BE2C (cell line): Measurements from ENCODE around the gene ATAD3B.
"Not testable (repeated sequence)": the region's sequence is repeated elsewhere in the genome, so short reads cannot be mapped to it uniquely, and the experiment has no call there.

Experiments
- DNase-seq: peaks from one replicate; pipeline ENCODE4 v3.0.0-alpha.2; 2020
- H3K27me3 ChIP-seq: fragments of 250-450 bp; sonication (Bioruptor Pico); 2 replicates; pipeline ENCODE4 v1.5.1; 2020; ENCODE audit warnings: mild to moderate bottlenecking
- H3K36me3 ChIP-seq: fragments of 250-450 bp; sonication (Bioruptor Pico); 2 replicates; pipeline ENCODE4 v1.5.1; 2020; ENCODE audit warnings: mild to moderate bottlenecking
- H3K4me1 ChIP-seq: fragments of 250-450 bp; sonication (Bioruptor Pico); 2 replicates; pipeline ENCODE4 v1.5.1; 2020
- H3K4me3 ChIP-seq: 2 replicates; pipeline ENCODE4 v1.5.1; 2011; ENCODE audit warnings: low read depth, low read length
- H3K9me3 ChIP-seq: fragments of 250-450 bp; sonication (Bioruptor Pico); 2 replicates; pipeline ENCODE4 v1.5.1; 2020
- CTCF ChIP-seq: IDR thresholded peaks from 2 replicates; pipeline ENCODE4 v1.5.1; 2012; ENCODE audit warnings: mild to moderate bottlenecking, low read depth, low read length

Gene ATAD3B

GRCh38 chr1:1425753-1426495 is 45.6 kb upstream of the ATAD3B start:
- peaks cover 9% of the 10 kb centered on the region for H3K4me1 ChIP-seq

GRCh38 chr1:1426496-1427105 is 45.0 kb upstream of the ATAD3B start:
- Histone ChIP-seq H3K4me1 (peaks cover 9% of the 10 kb centered on the region), H3K4me3 (no peak overlapping the region), H3K36me3 (no peaks in the 10 kb centered on the region), H3K27me3 (no peaks in the 10 kb centered on the region), H3K9me3 (no peaks in the 10 kb centered on the region)
- no peak for TF ChIP-seq CTCF
- no peak for DNase-seq

More at GRCh38 chr1:1425753-1426495, 45.6 kb upstream of the ATAD3B start:
- Histone ChIP-seq H3K4me3 (no peak overlapping the region), H3K36me3 (no peaks in the 10 kb centered on the region), H3K9me3 (no peaks in the 10 kb centered on the region), H3K27me3 (no peaks in the 10 kb centered on the region)
- TF ChIP-seq CTCF = no peak
- peak; percentile 18 for DNase-seq

GRCh38 chr1:1427106-1427819 is 44.3 kb upstream of the ATAD3B start:
- TF ChIP-seq CTCF = no peak
- Histone ChIP-seq H3K36me3 (no peaks in the 10 kb centered on the region), H3K4me3 (0 out of 2 replicates have a peak overlapping the region, but pooled peaks have one; percentile 6), H3K27me3 (no peaks in the 10 kb centered on the region), H3K4me1 (peaks cover 15% of the 10 kb centered on the region), H3K9me3 (no peaks in the 10 kb centered on the region)
- peak; percentile 37 for DNase-seq

- Histone ChIP-seq H3K9me3 (no peaks in the 10 kb centered on the region), H3K4me3 (0 out of 2 replicates have a peak overlapping the region, but pooled peaks have one; percentile 6), H3K4me1 (peaks cover 20% of the 10 kb centered on the region), H3K27me3 (no peaks in the 10 kb centered on the region), H3K36me3 (no peaks in the 10 kb centered on the region)
- TF ChIP-seq CTCF = no peak
- no peak for DNase-seq
Observed at GRCh38 chr1:1427820-1428148, 43.8 kb upstream of the ATAD3B start.

GRCh38 chr1:1428174-1428573 is 43.4 kb upstream of the ATAD3B start:
- peak; percentile 17 for DNase-seq
- peaks cover 24% of the 10 kb centered on the region for H3K4me1 ChIP-seq
- H3K4me3 ChIP-seq = no peak overlapping the region
- no peaks in the 10 kb centered on the region for H3K36me3 ChIP-seq
- H3K27me3 ChIP-seq = no peaks in the 10 kb centered on the region
- no peaks in the 10 kb centered on the region for H3K9me3 ChIP-seq
- no peak for TF ChIP-seq CTCF

- not testable (repeated sequence) for H3K9me3 ChIP-seq, H3K36me3 ChIP-seq, DNase-seq, H3K4me3 ChIP-seq, H3K27me3 ChIP-seq
- peaks cover 32% of the 10 kb centered on the region for H3K4me1 ChIP-seq
Observed at GRCh38 chr1:1428967-1429366, 42.6 kb upstream of the ATAD3B start.
